ENCODE results near the gene COL9A3.

Gene COL9A3

GRCh38 chr20:62882426-62882825 lies 65.6 kb downstream of the COL9A3 start:
- Histone ChIP-seq H3K4me3 (ENCODE audit: low read length) (no peak overlapping the region), H3K36me3 (ENCODE audit: control insufficient read depth, insufficient read depth, low read length) (no peaks in the 10 kb centered on the region), H3K9ac (ENCODE audit: low read length) (no peak overlapping the region), H3K9me3 (ENCODE audit: control insufficient read depth, low read length) (no peaks in the 10 kb centered on the region), H3K27me3 (ENCODE audit: control insufficient read depth, insufficient read depth, low read length) (no peaks in the 10 kb centered on the region), H3K4me1 (ENCODE audit: control insufficient read depth, insufficient read depth, low read length) (peaks cover under 1% of the 10 kb centered on the region)

- H3K9ac ChIP-seq (ENCODE audit: low read length): no peak overlapping the region
- H3K27me3 ChIP-seq (ENCODE audit: control insufficient read depth, insufficient read depth, low read length): no peaks in the 10 kb centered on the region
- no peak overlapping the region for H3K4me3 ChIP-seq (ENCODE audit: low read length)
- no peaks in the 10 kb centered on the region for H3K4me1 ChIP-seq (ENCODE audit: control insufficient read depth, insufficient read depth, low read length)
- H3K9me3 ChIP-seq (ENCODE audit: control insufficient read depth, low read length): no peaks in the 10 kb centered on the region
- H3K36me3 ChIP-seq (ENCODE audit: control insufficient read depth, insufficient read depth, low read length): peaks cover 14% of the 10 kb centered on the region
Measured at GRCh38 chr20:62884556-62884955, 67.7 kb downstream of the COL9A3 start.

- peaks cover 18% of the 10 kb centered on the region for H3K36me3 ChIP-seq (ENCODE audit: control insufficient read depth, insufficient read depth, low read length)
- no peak overlapping the region for H3K9ac ChIP-seq (ENCODE audit: low read length)
- H3K9me3 ChIP-seq (ENCODE audit: control insufficient read depth, low read length): no peaks in the 10 kb centered on the region
- no peaks in the 10 kb centered on the region for H3K27me3 ChIP-seq (ENCODE audit: control insufficient read depth, insufficient read depth, low read length)
- H3K4me3 ChIP-seq (ENCODE audit: low read length): no peak overlapping the region
- no peaks in the 10 kb centered on the region for H3K4me1 ChIP-seq (ENCODE audit: control insufficient read depth, insufficient read depth, low read length)
Measured at GRCh38 chr20:62885046-62885895, 68.4 kb downstream of the COL9A3 start.

- H3K4me3 ChIP-seq (ENCODE audit: low read length): no peak overlapping the region
- H3K4me1 ChIP-seq (ENCODE audit: control insufficient read depth, insufficient read depth, low read length): no peaks in the 10 kb centered on the region
- no peaks in the 10 kb centered on the region for H3K27me3 ChIP-seq (ENCODE audit: control insufficient read depth, insufficient read depth, low read length)
- H3K9me3 ChIP-seq (ENCODE audit: control insufficient read depth, low read length): no peaks in the 10 kb centered on the region
- H3K36me3 ChIP-seq (ENCODE audit: control insufficient read depth, insufficient read depth, low read length): peaks cover 24% of the 10 kb centered on the region
- H3K9ac ChIP-seq (ENCODE audit: low read length): no peak overlapping the region
Measured at GRCh38 chr20:62885896-62886708, 69.3 kb downstream of the COL9A3 start.

GRCh38 chr20:62886709-62887058 lies 69.8 kb downstream of the COL9A3 start:
- no peaks in the 10 kb centered on the region for H3K4me1 ChIP-seq (ENCODE audit: control insufficient read depth, insufficient read depth, low read length)
- peaks cover 24% of the 10 kb centered on the region for H3K36me3 ChIP-seq (ENCODE audit: control insufficient read depth, insufficient read depth, low read length)
- H3K27me3 ChIP-seq (ENCODE audit: control insufficient read depth, insufficient read depth, low read length): no peaks in the 10 kb centered on the region
- H3K9ac ChIP-seq (ENCODE audit: low read length): no peak overlapping the region
- H3K4me3 ChIP-seq (ENCODE audit: low read length): no peak overlapping the region
- no peaks in the 10 kb centered on the region for H3K9me3 ChIP-seq (ENCODE audit: control insufficient read depth, low read length)

- peaks cover 29% of the 10 kb centered on the region for H3K36me3 ChIP-seq (ENCODE audit: control insufficient read depth, insufficient read depth, low read length)
Measured at GRCh38 chr20:62887152-62887859, 70.5 kb downstream of the COL9A3 start.

GRCh38 chr20:62887860-62888239 lies 71.0 kb downstream of the COL9A3 start:
- no peak overlapping the region for H3K4me3 ChIP-seq (ENCODE audit: low read length)
- no peaks in the 10 kb centered on the region for H3K9me3 ChIP-seq (ENCODE audit: control insufficient read depth, low read length)
- peaks cover 34% of the 10 kb centered on the region for H3K36me3 ChIP-seq (ENCODE audit: control insufficient read depth, insufficient read depth, low read length)
- H3K4me1 ChIP-seq (ENCODE audit: control insufficient read depth, insufficient read depth, low read length): no peaks in the 10 kb centered on the region
- no peaks in the 10 kb centered on the region for H3K27me3 ChIP-seq (ENCODE audit: control insufficient read depth, insufficient read depth, low read length)
- H3K9ac ChIP-seq (ENCODE audit: low read length): no peak overlapping the region

More at GRCh38 chr20:62887152-62887859, 70.5 kb downstream of the COL9A3 start:
- no peak overlapping the region for H3K4me3 ChIP-seq (ENCODE audit: low read length)
- no peaks in the 10 kb centered on the region for H3K4me1 ChIP-seq (ENCODE audit: control insufficient read depth, insufficient read depth, low read length)
- H3K9me3 ChIP-seq (ENCODE audit: control insufficient read depth, low read length): no peaks in the 10 kb centered on the region
- no peaks in the 10 kb centered on the region for H3K27me3 ChIP-seq (ENCODE audit: control insufficient read depth, insufficient read depth, low read length)
- no peak overlapping the region for H3K9ac ChIP-seq (ENCODE audit: low read length)

GRCh38 chr20:62888406-62888805 lies 71.6 kb downstream of the COL9A3 start:
- Histone ChIP-seq H3K4me1 (ENCODE audit: control insufficient read depth, insufficient read depth, low read length) (no peaks in the 10 kb centered on the region), H3K36me3 (ENCODE audit: control insufficient read depth, insufficient read depth, low read length) (peaks cover 39% of the 10 kb centered on the region), H3K4me3 (ENCODE audit: low read length) (no peak overlapping the region), H3K9ac (ENCODE audit: low read length) (no peak overlapping the region), H3K9me3 (ENCODE audit: control insufficient read depth, low read length) (no peaks in the 10 kb centered on the region), H3K27me3 (ENCODE audit: control insufficient read depth, insufficient read depth, low read length) (no peaks in the 10 kb centered on the region)

- no peak overlapping the region for H3K4me3 ChIP-seq (ENCODE audit: low read length)
- H3K4me1 ChIP-seq (ENCODE audit: control insufficient read depth, insufficient read depth, low read length): no peaks in the 10 kb centered on the region
- H3K9me3 ChIP-seq (ENCODE audit: control insufficient read depth, low read length): no peaks in the 10 kb centered on the region
- H3K36me3 ChIP-seq (ENCODE audit: control insufficient read depth, insufficient read depth, low read length): peaks cover 44% of the 10 kb centered on the region
- no peaks in the 10 kb centered on the region for H3K27me3 ChIP-seq (ENCODE audit: control insufficient read depth, insufficient read depth, low read length)
- H3K9ac ChIP-seq (ENCODE audit: low read length): no peak overlapping the region
Measured at GRCh38 chr20:62888910-62889309, 72.1 kb downstream of the COL9A3 start.

- Histone ChIP-seq H3K9me3 (ENCODE audit: control insufficient read depth, low read length) (no peaks in the 10 kb centered on the region), H3K9ac (ENCODE audit: low read length) (no peak overlapping the region), H3K4me1 (ENCODE audit: control insufficient read depth, insufficient read depth, low read length) (no peaks in the 10 kb centered on the region), H3K4me3 (ENCODE audit: low read length) (no peak overlapping the region), H3K36me3 (ENCODE audit: control insufficient read depth, insufficient read depth, low read length) (peaks cover 49% of the 10 kb centered on the region), H3K27me3 (ENCODE audit: control insufficient read depth, insufficient read depth, low read length) (no peaks in the 10 kb centered on the region)
Measured at GRCh38 chr20:62889411-62889810, 72.6 kb downstream of the COL9A3 start.

GRCh38 chr20:62889871-62890270 lies 73.0 kb downstream of the COL9A3 start:
- Histone ChIP-seq H3K4me3 (ENCODE audit: low read length) (no peak overlapping the region), H3K9ac (ENCODE audit: low read length) (no peak overlapping the region), H3K36me3 (ENCODE audit: control insufficient read depth, insufficient read depth, low read length) (peaks cover 52% of the 10 kb centered on the region), H3K27me3 (ENCODE audit: control insufficient read depth, insufficient read depth, low read length) (no peaks in the 10 kb centered on the region), H3K9me3 (ENCODE audit: control insufficient read depth, low read length) (no peaks in the 10 kb centered on the region), H3K4me1 (ENCODE audit: control insufficient read depth, insufficient read depth, low read length) (no peaks in the 10 kb centered on the region)

GRCh38 chr20:62890444-62890843 lies 73.6 kb downstream of the COL9A3 start:
- Histone ChIP-seq H3K9me3 (ENCODE audit: control insufficient read depth, low read length) (no peaks in the 10 kb centered on the region), H3K36me3 (ENCODE audit: control insufficient read depth, insufficient read depth, low read length) (peaks cover 52% of the 10 kb centered on the region), H3K9ac (ENCODE audit: low read length) (no peak overlapping the region), H3K27me3 (ENCODE audit: control insufficient read depth, insufficient read depth, low read length) (no peaks in the 10 kb centered on the region), H3K4me3 (ENCODE audit: low read length) (no peak overlapping the region), H3K4me1 (ENCODE audit: control insufficient read depth, insufficient read depth, low read length) (no peaks in the 10 kb centered on the region)

Data from mucosa of stomach (tissue), 1 donor.